HepG2 (cell line): ENCODE results near the gene CFAP92. TPM values are rescaled to one million over a fixed set of nuclear protein-coding genes. Genes with fewer than 3 reads are reported as not detected.

ENCODE experiments used
- BRCA1 ChIP-seq: sonication (generic); formaldehyde crosslinking; IDR thresholded peaks from 2 replicates; pipeline ENCODE4 v1.4.0; 2020; ENCODE audit warnings: missing genetic modification reagents
- CHD4 ChIP-seq: fragments of 200-600 bp; sonication (generic); IDR thresholded peaks from 2 replicates; pipeline ENCODE4 v1.7.0; 2017; ENCODE audit warnings: mild to moderate bottlenecking, low read length, borderline replicate concordance
- CREB1 ChIP-seq, 2 experiments: fragments of 450-650 bp in 1 of 2; IDR thresholded peaks; 2 replicates each; pipeline ENCODE4 v1.6.1; 2016 to 2017; ENCODE audit warnings: control low read depth in 1 of 2, mild to moderate bottlenecking in 1 of 2, missing compliant biosample characterization in 1 of 2, missing genetic modification characterization in 1 of 2
- DMAP1 ChIP-seq: IDR thresholded peaks from 2 replicates; pipeline ENCODE4 v1.6.1; 2016
- MAFK ChIP-seq, 2 experiments: IDR thresholded peaks in 1 of 2; conservative IDR thresholded peaks in 1 of 2; 2 replicates each; pipeline ENCODE4 v1.6.1; 2011; ENCODE audit warnings: improper control_type of control experiment in 2 of 2, low read length in 2 of 2
- PPARG ChIP-seq: conservative IDR thresholded peaks from 2 replicates; pipeline ENCODE4 v1.6.1; 2016; ENCODE audit warnings: missing biosample characterization, missing genetic modification reagents
- RFX5 ChIP-seq: IDR thresholded peaks from 2 replicates; pipeline ENCODE4 v1.6.1; 2011; ENCODE audit warnings: low read depth, low read length, improper control_type of control experiment
- RXRA ChIP-seq: sonication (generic); formaldehyde crosslinking; IDR thresholded peaks from 2 replicates; pipeline ENCODE4 v1.5.1; 2020; ENCODE audit warnings: missing genetic modification reagents
- SIX4 ChIP-seq: sonication (generic); formaldehyde crosslinking; IDR thresholded peaks from 2 replicates; pipeline ENCODE4 v1.4.0; 2020; ENCODE audit warnings: missing genetic modification reagents
- SOX6 ChIP-seq, 2 experiments: fragments of 450-650 bp in 1 of 2; sonication (generic) in 1 of 2; formaldehyde crosslinking in 1 of 2; IDR thresholded peaks; 2 replicates each; pipeline versions ENCODE4 v1.4.0 to v1.6.1; 2017 to 2020; ENCODE audit warnings: antibody characterized with exemption in 1 of 2, mild to moderate bottlenecking in 1 of 2, missing genetic modification reagents in 1 of 2
- YY1 ChIP-seq: IDR thresholded peaks from 2 replicates; pipeline ENCODE4 v1.6.1; 2011; ENCODE audit warnings: low read length, low read depth, moderate library complexity, mild to moderate bottlenecking; ENCODE audit not compliant: insufficient read depth, insufficient replicate concordance
- ZBTB37 ChIP-seq: sonication (generic); formaldehyde crosslinking; IDR thresholded peaks from 2 replicates; pipeline ENCODE4 v1.4.0; 2020; ENCODE audit warnings: mild to moderate bottlenecking, missing genetic modification reagents
- ZMAT5 ChIP-seq: sonication (generic); formaldehyde crosslinking; IDR thresholded peaks from 2 replicates; pipeline ENCODE4 v1.5.0; 2020; ENCODE audit warnings: mild to moderate bottlenecking, low read depth, missing genetic modification reagents, borderline replicate concordance
- ZNF644 ChIP-seq: IDR thresholded peaks from 2 replicates; pipeline ENCODE4 v1.6.1; 2016; ENCODE audit warnings: low read depth
- ZNF646 ChIP-seq: sonication (generic); formaldehyde crosslinking; IDR thresholded peaks from 2 replicates; pipeline ENCODE4 v1.9.0; 2021; ENCODE audit warnings: mild to moderate bottlenecking, missing genetic modification reagents
- ZNF879 ChIP-seq: sonication (generic); formaldehyde crosslinking; IDR thresholded peaks from 2 replicates; pipeline ENCODE4 v1.8.1; 2023; ENCODE audit warnings: missing genetic modification reagents
- ZSCAN12 ChIP-seq: sonication (generic); formaldehyde crosslinking; IDR thresholded peaks from 2 replicates; pipeline ENCODE4 v1.9.0; 2021; ENCODE audit warnings: mild to moderate bottlenecking, missing genetic modification reagents
- polyA plus RNA-seq, 8 experiments: library from polyadenylated mRNA; depleted of rRNA in 3 of 8; stranded (reverse) in 7 of 8; unstranded in 1 of 8; fragments of >200 nt; fragmentation: Illumina TruSeq in 4 of 8; extraction: Trizol in 4 of 8; gene quantifications; 2 replicates each; pipeline versions ENCODE4 v1.2.1 to v1.2.3, GENCODE V29; 2011 to 2016; ENCODE audit warnings: low read depth in 4 of 8, missing spikeins in 1 of 8, mixed read lengths in 1 of 8; ENCODE audit not compliant: insufficient read depth in 1 of 8
- total RNA-seq, 5 experiments: library from RNA; depleted of rRNA; stranded (reverse); fragments of >200 nt; fragmentation: Illumina TruSeq; extraction: Trizol; gene quantifications; 2 replicates each; pipeline ENCODE4 v1.2.3, GENCODE V29; 2016; ENCODE audit warnings: low read depth in 1 of 5

Gene CFAP92
- total and polyA plus RNA-seq, 2 of the 13 experiments (the other 11 are each of a cell fraction or from before 2014, with no cell fraction given), result 0.18 to 0.46 TPM

- TF ChIP-seq ZNF646 (CRISPR knock-in tag) (no peak), SIX4 (peak; percentile 47; the same call in 1 of the 2 replicates), RXRA (peak; percentile 93), CREB1 (IDR thresholded peaks at IDR 0.05) (peak; percentile 100), CREB1 (CRISPR knock-in tag; IDR thresholded peaks at IDR 0.05) (peak; percentile 100), MAFK (conservative IDR thresholded peaks at IDR 0.05 in 1 of 2, IDR thresholded peaks at IDR 0.05 in 1 of 2; ENCODE audit: low read length in 2 of 2) (no peak), PPARG (CRISPR knock-in tag) (peak; percentile 77), ZBTB37 (CRISPR knock-in tag) (peak; percentile 16; the same call in 1 of the 2 replicates), ZNF879 (CRISPR knock-in tag) (peak; percentile 66; the same call in 1 of the 2 replicates), SOX6 (IDR thresholded peaks at IDR 0.05) (no peak), SOX6 (CRISPR knock-in tag; IDR thresholded peaks at IDR 0.05) (peak; percentile 81), ZMAT5 (CRISPR knock-in tag) (no peak), CHD4 (no peak), RFX5 (peak; percentile 78), DMAP1 (CRISPR knock-in tag) (peak; percentile 88; the same call in 1 of the 2 replicates), ZSCAN12 (peak; percentile 78; the same call in 1 of the 2 replicates), ZNF644 (CRISPR knock-in tag) (no peak), BRCA1 (no peak), YY1 (peak; percentile 75)
Observed at GRCh38 chr3:128879125-128879969, 114.5 kb downstream of the CFAP92 start, which contains the start of gene ACAD9 (continued).
